Smooth muscle cell (in vitro differentiated cells): Measurements from ENCODE around the gene EZR. TPM values are rescaled to one million over a fixed set of nuclear protein-coding genes. Genes with fewer than 3 reads are reported as not detected.

Experiments used
- DNase-seq: peaks from one replicate; lab custom pipeline; 2025; ENCODE audit not compliant: unreplicated experiment; lab: John Stamatoyannopoulos, UW
- H2AFZ ChIP-seq: fragments of 200-600 bp; sonication (generic); 2 replicates; pipeline ENCODE4 v1.6.0; 2016; ENCODE audit warnings: antibody characterized with exemption, low read depth, mild to moderate bottlenecking
- H3F3A ChIP-seq: fragments of 200-600 bp; sonication (generic); 2 replicates; pipeline ENCODE4 v1.6.0; 2017; ENCODE audit warnings: antibody characterized with exemption, low read depth
- H3K27ac ChIP-seq: fragments of 200-600 bp; sonication (generic); 2 replicates; pipeline ENCODE4 v1.5.1; 2016; ENCODE audit warnings: low read depth, mild to moderate bottlenecking
- H3K27me3 ChIP-seq: fragments of 200-600 bp; sonication (generic); 2 replicates; pipeline ENCODE4 v1.6.1; 2016; ENCODE audit warnings: low read depth, mild to moderate bottlenecking
- H3K36me3 ChIP-seq: fragments of 200-600 bp; sonication (generic); 2 replicates; pipeline ENCODE4 v1.5.1; 2016; ENCODE audit warnings: low read depth
- H3K4me1 ChIP-seq: fragments of 200-600 bp; sonication (generic); 2 replicates; pipeline ENCODE4 v1.5.1; 2016; ENCODE audit warnings: low read depth
- H3K4me2 ChIP-seq: fragments of 200-600 bp; sonication (generic); 2 replicates; pipeline ENCODE4 v1.6.0; 2016; ENCODE audit warnings: mild to moderate bottlenecking
- H3K4me3 ChIP-seq: fragments of 200-600 bp; sonication (generic); 2 replicates; pipeline ENCODE4 v1.5.1; 2016; ENCODE audit warnings: mild to moderate bottlenecking
- H3K79me2 ChIP-seq: fragments of 200-600 bp; sonication (generic); 2 replicates; pipeline ENCODE4 v1.6.0; 2016; ENCODE audit warnings: low read depth, mild to moderate bottlenecking
- H3K9ac ChIP-seq: fragments of 200-600 bp; sonication (generic); 2 replicates; pipeline ENCODE4 v1.6.0; 2016; ENCODE audit warnings: low read depth
- H3K9me3 ChIP-seq: fragments of 200-600 bp; sonication (generic); replicated peaks from 2 replicates; pipeline ENCODE4 v1.5.1; 2016; ENCODE audit warnings: low read depth
- H4K20me1 ChIP-seq: fragments of 200-600 bp; sonication (generic); 2 replicates; pipeline ENCODE4 v1.6.0; 2016; ENCODE audit warnings: low read depth
- WGBS: methylation state at CpG from one replicate; pipeline ENCODE4 v1.1.7; 2016; ENCODE audit warnings: low lambda C conversion rate; 5-methylcytosine and 5-hydroxymethylcytosine counted together
- polyA plus RNA-seq: library from polyadenylated mRNA; unstranded; fragments of >200 nt; fragmentation: Nextera tagmentation; extraction: Ambion mirVana; gene quantifications from 2 replicates; pipeline ENCODE4 v1.2.1, GENCODE V29; 2016
- total RNA-seq: library from RNA; depleted of rRNA; stranded (reverse); fragments of >200 nt; gene quantifications from 2 replicates; pipeline ENCODE4 v1.2.3, GENCODE V29; 2014
- TF ChIP-seq, protein P1 (sequence below): fragments of 200-600 bp; sonication (generic); IDR thresholded peaks from 2 replicates; pipeline ENCODE4 v1.5.1; 2017; ENCODE audit warnings: borderline replicate concordance, mild to moderate bottlenecking, antibody characterized with exemption; ENCODE audit not compliant: insufficient read depth, poor library complexity, severe bottlenecking

EZR gene
- total and polyA plus RNA-seq, 2 experiments from 2014 or later = 55.0 to 113 TPM

DNA sequence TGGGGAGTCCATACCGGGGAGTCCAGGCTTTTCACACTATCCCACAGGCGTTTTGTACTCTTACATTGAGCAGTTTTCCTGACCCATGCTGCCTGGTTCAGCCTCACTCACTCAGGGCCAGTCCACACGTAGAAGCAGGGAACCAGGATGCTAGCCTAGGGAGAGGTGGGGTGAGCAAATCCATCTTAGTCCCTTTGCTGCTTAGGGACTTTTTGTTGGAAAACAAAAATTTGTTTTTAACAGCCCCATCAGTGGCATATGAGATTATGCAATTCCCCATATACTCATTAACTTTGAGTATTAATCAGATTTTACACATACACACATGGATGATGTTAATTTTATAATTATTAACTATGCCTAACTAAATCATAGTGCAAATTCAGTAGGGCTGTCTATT is 84.2 kb downstream of the EZR start:
- WGBS = 71% methylated on average over 3 of the region's 3 CpGs
- Histone ChIP-seq H4K20me1 (no peaks in the 10 kb centered on the region), H3K9me3 (no peaks in the 10 kb centered on the region), H2AFZ (no peak overlapping the region), H3K4me2 (no peak overlapping the region), H3K79me2 (no peaks in the 10 kb centered on the region), H3K27me3 (no peaks in the 10 kb centered on the region), H3K9ac (no peak overlapping the region), H3K27ac (no peak overlapping the region), H3F3A (peaks cover 6% of the 10 kb centered on the region), H3K4me3 (no peak overlapping the region), H3K36me3 (no peaks in the 10 kb centered on the region), H3K4me1 (peaks cover 4% of the 10 kb centered on the region)
- TF ChIP-seq, protein P1, sequence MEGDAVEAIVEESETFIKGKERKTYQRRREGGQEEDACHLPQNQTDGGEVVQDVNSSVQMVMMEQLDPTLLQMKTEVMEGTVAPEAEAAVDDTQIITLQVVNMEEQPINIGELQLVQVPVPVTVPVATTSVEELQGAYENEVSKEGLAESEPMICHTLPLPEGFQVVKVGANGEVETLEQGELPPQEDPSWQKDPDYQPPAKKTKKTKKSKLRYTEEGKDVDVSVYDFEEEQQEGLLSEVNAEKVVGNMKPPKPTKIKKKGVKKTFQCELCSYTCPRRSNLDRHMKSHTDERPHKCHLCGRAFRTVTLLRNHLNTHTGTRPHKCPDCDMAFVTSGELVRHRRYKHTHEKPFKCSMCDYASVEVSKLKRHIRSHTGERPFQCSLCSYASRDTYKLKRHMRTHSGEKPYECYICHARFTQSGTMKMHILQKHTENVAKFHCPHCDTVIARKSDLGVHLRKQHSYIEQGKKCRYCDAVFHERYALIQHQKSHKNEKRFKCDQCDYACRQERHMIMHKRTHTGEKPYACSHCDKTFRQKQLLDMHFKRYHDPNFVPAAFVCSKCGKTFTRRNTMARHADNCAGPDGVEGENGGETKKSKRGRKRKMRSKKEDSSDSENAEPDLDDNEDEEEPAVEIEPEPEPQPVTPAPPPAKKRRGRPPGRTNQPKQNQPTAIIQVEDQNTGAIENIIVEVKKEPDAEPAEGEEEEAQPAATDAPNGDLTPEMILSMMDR = no peak
- DNase-seq = no peak

GRCh38 chr6:158730541-158730907 is 88.6 kb downstream of the EZR start:
- H3K4me2 ChIP-seq = peak overlapping the region; percentile 90
- peak overlapping the region; percentile 83 for H3K27ac ChIP-seq

GRCh38 chr6:158729906-158730540 is 89.1 kb downstream of the EZR start:
- Histone ChIP-seq H3K36me3 (no peaks in the 10 kb centered on the region), H2AFZ (peak overlapping the region; percentile 94), H3K27me3 (no peaks in the 10 kb centered on the region), H3K27ac (peak overlapping the region; percentile 83), H3K9me3 (no peaks in the 10 kb centered on the region), H3F3A (peaks cover 12% of the 10 kb centered on the region), H3K4me3 (peak overlapping the region; percentile 50), H3K79me2 (no peaks in the 10 kb centered on the region), H3K4me2 (peak overlapping the region; percentile 90), H3K4me1 (peaks cover 8% of the 10 kb centered on the region), H3K9ac (peak overlapping the region; percentile 53), H4K20me1 (no peaks in the 10 kb centered on the region)
- no peak for DNase-seq
- 25% methylated on average over 6 of the region's 6 CpGs for WGBS
- TF ChIP-seq, protein P1 = no peak

More at GRCh38 chr6:158730541-158730907, 88.6 kb downstream of the EZR start:
- peaks cover 12% of the 10 kb centered on the region for H3F3A ChIP-seq
- H4K20me1 ChIP-seq = no peaks in the 10 kb centered on the region
- H3K9me3 ChIP-seq = no peaks in the 10 kb centered on the region
- H3K9ac ChIP-seq = no peak overlapping the region
- no peaks in the 10 kb centered on the region for H3K36me3 ChIP-seq
- H2AFZ ChIP-seq = peak overlapping the region; percentile 94
- H3K27me3 ChIP-seq = no peaks in the 10 kb centered on the region
- H3K4me1 ChIP-seq = peaks cover 8% of the 10 kb centered on the region
- DNase-seq = no peak
- TF ChIP-seq, protein P1 = peak; percentile 17
- 11% methylated on average over 18 of the region's 18 CpGs for WGBS
- H3K4me3 ChIP-seq = peak overlapping the region; percentile 50
- no peaks in the 10 kb centered on the region for H3K79me2 ChIP-seq

DNA sequence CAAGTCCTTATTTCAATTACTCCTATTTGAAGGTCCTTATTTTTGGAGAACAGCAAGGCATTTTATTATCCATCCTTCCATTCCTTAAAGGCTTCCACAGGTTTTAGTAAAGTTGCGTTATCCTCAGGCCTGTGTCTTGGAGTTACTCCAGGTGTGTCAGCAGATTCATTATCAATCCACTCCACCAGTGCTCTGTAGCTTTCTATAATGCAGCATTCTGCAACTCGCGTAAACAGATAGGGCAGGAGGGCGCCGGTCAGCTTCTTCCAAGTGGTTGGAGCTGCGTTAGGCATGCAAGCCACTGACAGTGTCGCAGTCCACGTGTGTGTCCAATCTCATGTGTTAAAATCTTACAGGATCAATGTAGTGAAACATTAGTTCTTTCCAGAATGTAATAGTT is 93.5 kb downstream of the EZR start:
- 94% methylated on average over 8 of the region's 8 CpGs for WGBS
- Histone ChIP-seq H2AFZ (no peak overlapping the region), H3K4me1 (peaks cover 10% of the 10 kb centered on the region)

More for the DNA sequence above, 93.5 kb downstream of the EZR start:
- DNase-seq = no peak
- Histone ChIP-seq H3K4me3 (no peak overlapping the region), H3K79me2 (no peaks in the 10 kb centered on the region), H3K4me2 (no peak overlapping the region), H3F3A (peaks cover 9% of the 10 kb centered on the region), H3K27ac (no peak overlapping the region), H3K9ac (no peak overlapping the region), H3K9me3 (no peaks in the 10 kb centered on the region), H4K20me1 (no peaks in the 10 kb centered on the region), H3K27me3 (no peaks in the 10 kb centered on the region), H3K36me3 (no peaks in the 10 kb centered on the region)
- TF ChIP-seq, protein P1 = no peak
